ENCODE measurements around the gene KPNB1. TPM values are rescaled to one million over a fixed set of nuclear protein-coding genes. Genes with fewer than 3 reads are reported as not detected.

Gene KPNB1
- total and polyA plus RNA-seq, 10 of the 15 experiments (the other 5 are each of a cell fraction or from before 2014, with no cell fraction given): 67.8 to 525 (median 246) TPM

DNA sequence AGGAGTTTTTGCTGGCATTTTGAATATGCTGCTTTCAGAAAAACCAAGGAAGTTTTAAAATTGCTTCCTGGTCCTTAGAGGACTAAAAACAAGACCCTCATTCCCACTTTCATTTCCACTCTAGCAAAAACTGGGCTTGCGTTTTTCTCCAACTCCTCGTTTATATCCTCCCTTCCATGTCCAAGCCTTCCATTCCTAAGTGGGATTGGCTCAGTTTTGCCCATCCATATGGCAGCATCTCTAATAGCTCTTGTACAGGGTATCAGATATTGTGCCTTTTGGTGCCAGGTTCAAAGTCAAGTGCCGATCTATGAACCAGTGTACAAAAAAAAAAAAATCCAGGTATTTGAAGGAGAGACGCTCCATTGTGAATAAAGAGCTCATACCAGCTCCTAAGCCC is 34.3 kb downstream of the KPNB1 start:
- H3K9ac ChIP-seq (ENCODE audit: control insufficient read depth, insufficient read depth, low read length): no peak overlapping the region
- intact Hi-C loops (cut with micrococcal nuclease; ENCODE audit: unreplicated experiment): no loop called here
- no peaks in the 10 kb centered on the region; the same call in 1 of the 2 replicates for H4K20me1 ChIP-seq (ENCODE audit: control insufficient read depth, insufficient read depth)
- RAD21 ChIA-PET (ENCODE audit: unreplicated experiment): no interaction called here
- POLR2A ChIA-PET: interaction anchor here (0.5 to 0.6 kb wide), 2 partner anchors 59 to 378 kb away, joined by 3 to 7 read pairs; no protein-coding TSS in a partner anchor
- no TSS peak for BruUV-seq (replicated peaks)
- H3K36me3 ChIP-seq (ENCODE audit: control insufficient read depth in 2 of 2, insufficient read depth in 2 of 2, low read length in 1 of 2): peaks cover 20 to 31% of the 10 kb centered on the region in 2 experiments
- H3K79me2 ChIP-seq (ENCODE audit: control insufficient read depth, insufficient read depth, low read length): no peaks in the 10 kb centered on the region
- TF ChIP-seq, protein P1, sequence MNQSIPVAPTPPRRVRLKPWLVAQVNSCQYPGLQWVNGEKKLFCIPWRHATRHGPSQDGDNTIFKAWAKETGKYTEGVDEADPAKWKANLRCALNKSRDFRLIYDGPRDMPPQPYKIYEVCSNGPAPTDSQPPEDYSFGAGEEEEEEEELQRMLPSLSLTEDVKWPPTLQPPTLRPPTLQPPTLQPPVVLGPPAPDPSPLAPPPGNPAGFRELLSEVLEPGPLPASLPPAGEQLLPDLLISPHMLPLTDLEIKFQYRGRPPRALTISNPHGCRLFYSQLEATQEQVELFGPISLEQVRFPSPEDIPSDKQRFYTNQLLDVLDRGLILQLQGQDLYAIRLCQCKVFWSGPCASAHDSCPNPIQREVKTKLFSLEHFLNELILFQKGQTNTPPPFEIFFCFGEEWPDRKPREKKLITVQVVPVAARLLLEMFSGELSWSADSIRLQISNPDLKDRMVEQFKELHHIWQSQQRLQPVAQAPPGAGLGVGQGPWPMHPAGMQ (IDR thresholded peaks at IDR 0.05; ENCODE audit: borderline replicate concordance): no peak
- TF ChIP-seq CREM (IDR thresholded peaks at IDR 0.05; ENCODE audit: low read depth) (no peak), SREBF2 (IDR thresholded peaks at IDR 0.05; ENCODE audit: low read length) (no peak), ZBED1 (IDR thresholded peaks at IDR 0.05; ENCODE audit: borderline replicate concordance) (no peak), MYB (IDR thresholded peaks at IDR 0.05; ENCODE audit: borderline replicate concordance, low read depth, low read length) (no peak), SMARCA5 (IDR thresholded peaks at IDR 0.05) (no peak), POLR2AphosphoS5 (IDR thresholded peaks at IDR 0.05; ENCODE audit: low read length) (no peak), CBFB (IDR thresholded peaks at IDR 0.05; ENCODE audit: low read depth) (no peak), NRF1 (conservative IDR thresholded peaks at IDR 0.05; ENCODE audit: low read depth, low read length) (no peak)
- 98% methylated on average over 4 of the region's 4 CpGs for WGBS (ENCODE audit: insufficient coverage, insufficient replicate concordance, low lambda C conversion rate, missing lambda C conversion rate)
- in situ Hi-C loops (cut with MboI): no loop called here
- H2AFZ ChIP-seq (ENCODE audit: control insufficient read depth, low read depth, low read length): no peak overlapping the region
- no peak overlapping the region for H3K4me2 ChIP-seq (ENCODE audit: control insufficient read depth, insufficient read depth)
- no peak overlapping the region for H3K4me3 ChIP-seq
- H3K27me3 ChIP-seq (replicated peaks in 1 of 2; ENCODE audit: control insufficient read depth in 2 of 2, insufficient read depth in 2 of 2, low read length in 1 of 2): no peaks in the 10 kb centered on the region
- DNase-seq (ENCODE audit: low read depth, low spot score) (no peak), FAIRE-seq (no peak), ATAC-seq (no peak)
- no peaks in the 10 kb centered on the region for H3K4me1 ChIP-seq (ENCODE audit: control insufficient read depth, insufficient read depth, low read length)
- CTCF ChIA-PET: interaction anchor here (1.5 kb wide), 1 partner anchor 20 kb away, joined by 5 read pairs; no protein-coding TSS in a partner anchor
- no peaks in the 10 kb centered on the region for H3K9me3 ChIP-seq (replicated peaks; ENCODE audit: control insufficient read depth, insufficient read depth, low read length)
- no peak overlapping the region for H3K27ac ChIP-seq (ENCODE audit: control insufficient read depth, insufficient read depth)
- SMC1A ChIA-PET (ENCODE audit: uncharacterized antibody, unreplicated experiment): no interaction called here

Measured in GM12878 (cell line).